K562 (cell line): ENCODE results near the gene ANO2. TPM values are rescaled to one million over a fixed set of nuclear protein-coding genes. Genes with fewer than 3 reads are reported as not detected.
A peak's percentile ranks its signal among the peaks of the same experiment; 100 is the strongest.

ENCODE experiments used
- ATAC-seq: fragments of 200-7000 bp; cut with Tn5 transposase; 3 replicates; pipeline ENCODE4 v1.9.1; 2020; ENCODE audit warnings: moderate library complexity
- BruUV-seq: library from RNA; stranded (reverse); fragments of 400-500 nt; replicated peaks from 2 replicates; lab custom pipeline; 2021; lab: Mats Ljungman, UMichigan
- CTCF ChIA-PET: fragments of 300-600 bp; formaldehyde crosslinking; extraction: SDS; loops from one replicate; lab custom pipeline; 2021; ENCODE audit warnings: low intra/inter-chr PET ratio; lab: Yijun Ruan, JAX
- POLR2A ChIA-PET: fragments of 300-600, 350-650 bp; sonication (Branson Sonifier 250); formaldehyde crosslinking; extraction: SDS; loops from one replicate; lab custom pipeline; 2021; ENCODE audit warnings: antibody characterized with exemption, inconsistent platforms; lab: Yijun Ruan, JAX
- DNase-seq, 4 experiments: peaks; one replicate each; pipeline versions ENCODE4 v3.0.0 to v3.0.0-alpha.2; 2011 to 2018; ENCODE audit warnings: low spot score in 3 of 4, mixed read lengths in 3 of 4; ENCODE audit errors: extremely low read depth in 1 of 4
- FAIRE-seq: peaks from 2 replicates; lab custom pipeline; 2011; peaks lifted over from hg19 to GRCh38; lab: Jason Lieb, UNC
- H2AFZ ChIP-seq: 2 replicates; pipeline ENCODE4 v1.6.0; 2011; ENCODE audit warnings: low read depth, low read length, control low read depth, inconsistent platforms
- H3K27ac ChIP-seq: fragments of 200-600 bp; 3 replicates; pipeline ENCODE4 v1.8.0; 2011; ENCODE audit warnings: low read depth, mild to moderate bottlenecking, control low read depth, inconsistent platforms, low read length, moderate library complexity, mixed read lengths; ENCODE audit errors: extremely low read depth
- H3K27me3 ChIP-seq, 2 experiments: fragments of 300-600 bp in 1 of 2; 2 replicates in 1 of 2; 3 replicates in 1 of 2; pipeline versions ENCODE4 v1.6.0 to v1.8.0; 2011; ENCODE audit warnings: inconsistent platforms in 2 of 2, low read length in 2 of 2, mild to moderate bottlenecking in 1 of 2, mixed read lengths in 1 of 2, moderate library complexity in 1 of 2; ENCODE audit not compliant: control insufficient read depth in 2 of 2, insufficient read depth in 2 of 2
- H3K36me3 ChIP-seq: fragments of 300-600 bp; 3 replicates; pipeline ENCODE4 v1.8.0; 2011; ENCODE audit warnings: mild to moderate bottlenecking, low read length, inconsistent platforms; ENCODE audit not compliant: control insufficient read depth, insufficient read depth
- H3K4me1 ChIP-seq, 2 experiments: fragments of 200-600 bp in 1 of 2; replicated peaks in 1 of 2; 2 replicates in 1 of 2; 3 replicates in 1 of 2; pipeline versions ENCODE4 v1.5.1 to v1.8.0; 2011; ENCODE audit warnings: inconsistent platforms in 2 of 2, low read length in 2 of 2, mild to moderate bottlenecking in 1 of 2, mixed read lengths in 1 of 2, moderate library complexity in 1 of 2; ENCODE audit not compliant: control insufficient read depth in 2 of 2, insufficient read depth in 2 of 2
- H3K4me2 ChIP-seq: 2 replicates; pipeline ENCODE4 v1.6.1; 2011; ENCODE audit warnings: low read length, control low read depth, inconsistent platforms, mixed read lengths; ENCODE audit not compliant: insufficient read depth
- H3K4me3 ChIP-seq: fragments of 200-600 bp; sonication (generic), shearing (Covaris generic); 2 replicates; pipeline ENCODE4 v1.5.1; 2016; ENCODE audit warnings: control low read depth, inconsistent platforms
- H3K79me2 ChIP-seq: fragments of 200-600 bp; 3 replicates; pipeline ENCODE4 v1.8.0; 2011; ENCODE audit warnings: low read length, inconsistent platforms; ENCODE audit not compliant: control insufficient read depth, insufficient read depth
- H3K9ac ChIP-seq, 2 experiments: 2 replicates each; pipeline versions ENCODE4 v1.6.0 to v1.6.1; 2011; ENCODE audit warnings: low read depth in 2 of 2, low read length in 2 of 2, control low read depth in 1 of 2, inconsistent platforms in 1 of 2, mild to moderate bottlenecking in 1 of 2, mixed read lengths in 1 of 2; ENCODE audit not compliant: insufficient read depth in 1 of 2
- H3K9me1 ChIP-seq: one replicate; pipeline ENCODE4 v1.6.0; 2011; ENCODE audit warnings: inconsistent platforms, mild to moderate bottlenecking, low read length, moderate library complexity; ENCODE audit not compliant: control insufficient read depth, insufficient read depth
- H3K9me3 ChIP-seq: replicated peaks from 2 replicates; pipeline ENCODE4 v1.5.1; 2011; ENCODE audit warnings: low read depth, low read length, inconsistent platforms; ENCODE audit not compliant: control insufficient read depth, insufficient read depth
- H4K20me1 ChIP-seq: replicated peaks from 2 replicates; pipeline ENCODE4 v1.6.1; 2011; ENCODE audit warnings: low read length, inconsistent platforms, mixed read lengths; ENCODE audit not compliant: control insufficient read depth, insufficient read depth
- CBFA2T2 ChIP-seq: fragments of 450-650 bp; conservative IDR thresholded peaks from 2 replicates; pipeline ENCODE4 v1.6.1; 2017; ENCODE audit warnings: mild to moderate bottlenecking
- CBFA2T3 ChIP-seq: fragments of 450-650 bp; IDR thresholded peaks from 2 replicates; pipeline ENCODE4 v1.6.1; 2017
- JUND ChIP-seq, 2 experiments: IDR thresholded peaks; 2 replicates in 1 of 2; 3 replicates in 1 of 2; pipeline ENCODE4 v1.6.1; 2011; ENCODE audit warnings: borderline replicate concordance in 2 of 2, low read depth in 2 of 2, low read length in 2 of 2, improper control_type of control experiment in 1 of 2, missing biosample characterization in 1 of 2, missing genetic modification characterization in 1 of 2, missing genetic modification reagents in 1 of 2
- MTA1 ChIP-seq: fragments of 450-650 bp; IDR thresholded peaks from 2 replicates; pipeline ENCODE4 v1.6.1; 2017; ENCODE audit warnings: borderline replicate concordance
- PCBP2 ChIP-seq: fragments of 200-400 bp; formaldehyde crosslinking; IDR thresholded peaks from 2 replicates; pipeline ENCODE4 v1.6.1; 2018; ENCODE audit warnings: low read length, low read depth, mild to moderate bottlenecking, moderate library complexity; ENCODE audit not compliant: poor library complexity, severe bottlenecking
- PHB ChIP-seq: fragments of 250-450 bp; sonication (Bioruptor Pico); IDR thresholded peaks from 2 replicates; pipeline ENCODE4 v1.5.0; 2021
- PTBP1 ChIP-seq: fragments of 200-400 bp; formaldehyde crosslinking; IDR thresholded peaks from 2 replicates; pipeline ENCODE4 v1.6.1; 2017; ENCODE audit warnings: low read depth, low read length
- RB1 ChIP-seq: fragments of 450-650 bp; IDR thresholded peaks from 2 replicates; pipeline ENCODE4 v1.6.1; 2017; ENCODE audit warnings: low read depth, mild to moderate bottlenecking
- SMAD3 ChIP-seq: fragments of 450-650 bp; formaldehyde crosslinking; conservative IDR thresholded peaks from 2 replicates; pipeline ENCODE4 v1.4.0; 2020; ENCODE audit warnings: mild to moderate bottlenecking
- TEAD1 ChIP-seq, 2 experiments: fragments of 450-650 bp in 1 of 2; sonication (generic) in 1 of 2; formaldehyde crosslinking; IDR thresholded peaks; 2 replicates each; pipeline versions ENCODE4 v1.4.0 to v1.8.0; 2020 to 2022; ENCODE audit warnings: mild to moderate bottlenecking in 2 of 2, missing genetic modification reagents in 1 of 2
- TSC22D4 ChIP-seq: fragments of 450-650 bp; IDR thresholded peaks from 2 replicates; pipeline ENCODE4 v1.6.1; 2016; ENCODE audit warnings: missing genetic modification characterization, missing biosample characterization, control low read depth
- WGBS: fragments of 100-300 bp; shearing (Covaris generic); methylation state at CpG from one replicate; pipeline ENCODE4 v1.1.6; 2016; ENCODE audit warnings: low coverage, mixed read lengths; ENCODE audit not compliant: insufficient coverage; ENCODE audit errors: missing lambda C conversion rate; 5-methylcytosine and 5-hydroxymethylcytosine counted together
- in situ Hi-C: fragments of 300-500 bp; cut with MboI; formaldehyde crosslinking; loops from 4 replicates; pipeline ENCODE4 v1.15.0; 2018; ENCODE audit warnings: inconsistent platforms, mixed read lengths
- intact Hi-C: fragments of 100-400 bp; cut with micrococcal nuclease; formaldehyde crosslinking; loops from 2 replicates; pipeline ENCODE4 v1.14.2; 2022
- polyA plus RNA-seq, 8 experiments: library from polyadenylated mRNA; depleted of rRNA in 4 of 8; stranded (reverse) in 5 of 8; unstranded in 3 of 8; fragments of >200 nt; fragmentation: Nextera tagmentation in 2 of 8; fragmentation: Illumina TruSeq in 1 of 8; extraction: Ambion mirVana in 2 of 8; extraction: Trizol in 1 of 8; gene quantifications; 2 replicates each; pipeline versions ENCODE4 v1.2.1 to v1.2.3, GENCODE V29; 2011 to 2014; ENCODE audit warnings: inconsistent platforms in 1 of 8, missing spikeins in 1 of 8
- total RNA-seq, 7 experiments: library from RNA; depleted of rRNA in 6 of 7; stranded (reverse); fragments of >200 nt in 6 of 7; fragmentation: Illumina TruSeq in 2 of 7; extraction: Trizol in 2 of 7; gene quantifications; 2 replicates each; pipeline versions ENCODE4 v1.2.1 to v1.2.3, GENCODE V29; 2011 to 2021; ENCODE audit warnings: low replicate concordance in 1 of 7
- TF ChIP-seq, protein P1 (sequence below), 2 experiments: fragments of 450-650 bp in 1 of 2; sonication (generic) in 1 of 2; formaldehyde crosslinking in 1 of 2; IDR thresholded peaks in 1 of 2; conservative IDR thresholded peaks in 1 of 2; 2 replicates each; pipeline versions ENCODE4 v1.6.1 to v1.8.1; 2016 to 2023; ENCODE audit warnings: mild to moderate bottlenecking in 2 of 2, moderate library complexity in 2 of 2, inconsistent platforms in 1 of 2, missing genetic modification reagents in 1 of 2
- TF ChIP-seq, protein P2 (sequence below): fragments of 450-650 bp; IDR thresholded peaks from 2 replicates; pipeline ENCODE4 v1.6.1; 2018; ENCODE audit warnings: mild to moderate bottlenecking, low read depth; ENCODE audit not compliant: partially characterized antibody

Gene ANO2
- total and polyA plus RNA-seq, 9 of the 15 experiments (the other 6 are each of a cell fraction or from before 2014, with no cell fraction given), result 0.64 TPM; not detected in 8

DNA sequence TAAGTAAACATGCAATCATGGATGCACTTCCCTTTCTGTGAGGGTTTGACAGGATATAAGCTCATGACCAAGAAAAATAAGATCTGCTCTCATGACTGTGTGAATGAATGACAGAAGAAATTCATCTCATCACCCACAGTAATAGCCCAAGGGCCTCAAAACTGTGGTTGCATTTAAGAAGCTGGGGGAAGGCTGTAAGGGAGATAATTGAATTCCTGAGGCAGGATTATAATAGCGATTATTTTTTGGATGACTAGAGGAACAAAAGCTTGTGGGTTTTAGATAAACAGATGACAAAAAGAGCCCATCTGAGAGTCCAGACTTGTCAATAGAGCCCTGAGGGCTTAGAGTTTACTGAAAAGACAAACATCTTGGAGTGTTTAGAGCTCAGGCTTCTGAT is 352.0 kb downstream of the ANO2 start:
- no peaks in the 10 kb centered on the region; a peak in 1 of 5 replicates for H3K4me1 ChIP-seq
- peaks cover 3 to 17% of the 10 kb centered on the region in 2 experiments; a peak in 1 of 5 replicates for H3K27me3 ChIP-seq
- no peaks in the 10 kb centered on the region for H3K79me2 ChIP-seq
- H3K9me3 ChIP-seq, result no peaks in the 10 kb centered on the region
- H2AFZ ChIP-seq, result no peak overlapping the region
- BruUV-seq, result no TSS peak
- ChIA-PET CTCF (no interaction called here), POLR2A (interaction anchor here (0.7 kb wide), 1 partner anchor 12 kb away, joined by 3 read pairs; no protein-coding TSS in a partner anchor)
- in situ Hi-C loops (no loop called here), intact Hi-C loops (no loop called here)
- ATAC-seq (no peak), FAIRE-seq (no peak), DNase-seq (no peak)
- no peaks in the 10 kb centered on the region for H3K9me1 ChIP-seq
- 0% methylated on average over 1 of the region's 1 CpG for WGBS
- peak; percentile 43; the same call in 1 of the 2 replicates for TF ChIP-seq CBFA2T3
- no peak for TF ChIP-seq PTBP1
- no peak for TF ChIP-seq TSC22D4
- peak; percentile 18; the same call in 1 of the 2 replicates for TF ChIP-seq CBFA2T2
- H3K27ac ChIP-seq, result no peak overlapping the region
- H3K9ac ChIP-seq, result no peak overlapping the region
- H3K4me2 ChIP-seq, result no peak overlapping the region
- no peak overlapping the region for H3K4me3 ChIP-seq
- H3K36me3 ChIP-seq, result no peaks in the 10 kb centered on the region
- no peaks in the 10 kb centered on the region for H4K20me1 ChIP-seq

DNA sequence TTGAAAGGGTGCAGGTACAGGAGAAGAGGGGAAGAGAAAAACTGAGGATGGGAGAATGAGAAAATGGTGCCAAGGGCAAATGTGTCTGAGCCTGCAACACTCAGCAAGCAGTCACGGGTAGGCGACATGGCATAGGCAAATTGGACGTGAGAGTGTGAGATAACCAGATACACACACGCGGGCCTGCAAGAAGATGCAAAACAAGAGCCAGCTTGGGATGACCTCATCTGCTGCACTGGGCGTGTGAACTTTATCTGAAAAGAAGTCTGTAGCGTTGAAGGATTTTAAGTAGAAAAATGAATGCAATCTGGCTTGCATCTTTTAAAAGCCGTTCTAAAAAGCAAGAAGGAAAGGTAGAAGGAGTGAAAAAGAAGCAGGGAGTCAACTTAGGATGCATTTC is 352.7 kb downstream of the ANO2 start:
- in situ Hi-C loops (no loop called here), intact Hi-C loops (no loop called here)
- Histone ChIP-seq H3K36me3 (no peaks in the 10 kb centered on the region), H4K20me1 (no peaks in the 10 kb centered on the region), H3K9ac (no peak overlapping the region), H3K4me3 (no peak overlapping the region), H3K79me2 (no peaks in the 10 kb centered on the region), H3K27me3 (peaks cover 3 to 20% of the 10 kb centered on the region in 2 experiments; a peak in 1 of 5 replicates), H3K9me1 (no peaks in the 10 kb centered on the region), H3K9me3 (no peaks in the 10 kb centered on the region), H3K4me2 (no peak overlapping the region), H2AFZ (no peak overlapping the region), H3K27ac (no peak overlapping the region), H3K4me1 (no peaks in the 10 kb centered on the region; a peak in 1 of 5 replicates)
- 0% methylated on average over 8 of the region's 8 CpGs for WGBS
- ATAC-seq (no peak), DNase-seq (peak in 1 of 4 experiments; percentile 23), FAIRE-seq (no peak)
- BruUV-seq, result no TSS peak
- CTCF ChIA-PET, result no interaction called here
- POLR2A ChIA-PET, result no interaction called here
- TF ChIP-seq JUND (IDR thresholded peaks at IDR 0.05; ENCODE audit: borderline replicate concordance, low read depth, low read length), result no peak
- peak; percentile 72; the same call in 2 of the 3 replicates for TF ChIP-seq JUND (tag; IDR thresholded peaks at IDR 0.05; ENCODE audit: borderline replicate concordance, low read depth, low read length)
- TF ChIP-seq CBFA2T3, result peak; percentile 38; the same call in 1 of the 2 replicates
- no peak for TF ChIP-seq SMAD3 (CRISPR knock-in tag)
- no peak for TF ChIP-seq PCBP2
- TF ChIP-seq, protein P1, sequence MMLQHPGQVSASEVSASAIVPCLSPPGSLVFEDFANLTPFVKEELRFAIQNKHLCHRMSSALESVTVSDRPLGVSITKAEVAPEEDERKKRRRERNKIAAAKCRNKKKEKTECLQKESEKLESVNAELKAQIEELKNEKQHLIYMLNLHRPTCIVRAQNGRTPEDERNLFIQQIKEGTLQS (IDR thresholded peaks at IDR 0.05), result peak; percentile 41; the same call in 1 of the 2 replicates
- TF ChIP-seq, protein P1 (CRISPR knock-in tag; conservative IDR thresholded peaks at IDR 0.05), result no peak
- TF ChIP-seq MTA1, result no peak
- no peak for TF ChIP-seq PHB (CRISPR knock-in tag)
- TF ChIP-seq, protein P2, sequence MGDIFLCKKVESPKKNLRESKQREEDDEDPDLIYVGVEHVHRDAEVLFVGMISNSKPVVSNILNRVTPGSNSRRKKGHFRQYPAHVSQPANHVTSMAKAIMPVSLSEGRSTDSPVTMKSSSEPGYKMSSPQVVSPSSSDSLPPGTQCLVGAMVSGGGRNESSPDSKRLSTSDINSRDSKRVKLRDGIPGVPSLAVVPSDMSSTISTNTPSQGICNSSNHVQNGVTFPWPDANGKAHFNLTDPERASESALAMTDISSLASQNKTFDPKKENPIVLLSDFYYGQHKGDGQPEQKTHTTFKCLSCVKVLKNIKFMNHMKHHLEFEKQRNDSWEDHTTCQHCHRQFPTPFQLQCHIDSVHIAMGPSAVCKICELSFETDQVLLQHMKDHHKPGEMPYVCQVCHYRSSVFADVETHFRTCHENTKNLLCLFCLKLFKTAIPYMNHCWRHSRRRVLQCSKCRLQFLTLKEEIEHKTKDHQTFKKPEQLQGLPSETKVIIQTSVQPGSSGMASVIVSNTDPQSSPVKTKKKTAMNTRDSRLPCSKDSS, result no peak
- no peak for TF ChIP-seq TEAD1 (CRISPR knock-in tag; IDR thresholded peaks at IDR 0.05)
- TF ChIP-seq RB1, result no peak
